PC-3 (cell line): Measurements from ENCODE around the gene TEDDM1. TPM values are rescaled to one million over a fixed set of nuclear protein-coding genes. Genes with fewer than 3 reads are reported as not detected.

ENCODE experiments used
- ATAC-seq: fragments of 200-7000 bp; cut with Tn5 transposase; 2 replicates; pipeline ENCODE4 v1.9.1; 2020; ENCODE audit warnings: mild to moderate bottlenecking, moderate library complexity
- BruUV-seq: library from RNA; stranded (reverse); fragments of 400-500 nt; replicated peaks from 2 replicates; lab custom pipeline; 2021; lab: Mats Ljungman, UMichigan
- CTCF ChIA-PET: fragments of 300-600 bp; sonication (Branson Sonifier 250); formaldehyde crosslinking; loops from one replicate; lab custom pipeline; 2022; ENCODE audit warnings: antibody characterized with exemption; lab: Charles Lee
- POLR2A ChIA-PET: fragments of 300-600 bp; sonication (Branson Sonifier 250); formaldehyde crosslinking; loops from one replicate; lab custom pipeline; 2022; ENCODE audit warnings: antibody characterized with exemption; ENCODE audit not compliant: unreplicated experiment; lab: Charles Lee
- DNase-seq: peaks from one replicate; pipeline ENCODE4 v3.0.0-alpha.2; 2015
- H2AFZ ChIP-seq: fragments of 300-600 bp; sonication (generic); 2 replicates; pipeline ENCODE4 v1.6.0; 2016; ENCODE audit warnings: antibody characterized with exemption, low read length
- H3F3A ChIP-seq: fragments of 300-600 bp; sonication (generic); one replicate; pipeline ENCODE4 v1.6.0; 2017; ENCODE audit warnings: antibody characterized with exemption, low read length, control low read depth, mild to moderate bottlenecking; ENCODE audit not compliant: unreplicated experiment
- H3K27ac ChIP-seq: fragments of 300-600 bp; sonication (generic); 2 replicates; pipeline ENCODE4 v1.5.1; 2016; ENCODE audit warnings: mild to moderate bottlenecking, low read length
- H3K27me3 ChIP-seq: fragments of 300-600 bp; sonication (generic); 2 replicates; pipeline ENCODE4 v1.6.1; 2016; ENCODE audit warnings: low read length, mixed read lengths
- H3K36me3 ChIP-seq: fragments of 300-600 bp; sonication (generic); 2 replicates; pipeline ENCODE4 v1.6.1; 2016; ENCODE audit warnings: low read depth, mixed run types, low read length, mixed read lengths
- H3K4me1 ChIP-seq: fragments of 300-600 bp; sonication (generic); 2 replicates; pipeline ENCODE4 v1.5.1; 2016; ENCODE audit warnings: low read length; ENCODE audit not compliant: insufficient read depth
- H3K4me2 ChIP-seq: fragments of 300-600 bp; sonication (generic); 2 replicates; pipeline ENCODE4 v1.6.0; 2016; ENCODE audit warnings: low read length
- H3K4me3 ChIP-seq: fragments of 300-600 bp; sonication (generic); 2 replicates; pipeline ENCODE4 v1.5.1; 2016; ENCODE audit warnings: mild to moderate bottlenecking, low read length, mixed read lengths
- H3K79me2 ChIP-seq: fragments of 300-600 bp; sonication (generic); 2 replicates; pipeline ENCODE4 v1.6.1; 2017; ENCODE audit warnings: low read length, mixed read lengths
- H3K9ac ChIP-seq: fragments of 300-600 bp; sonication (generic); 2 replicates; pipeline ENCODE4 v1.6.0; 2016; ENCODE audit warnings: mild to moderate bottlenecking, low read length
- H3K9me2 ChIP-seq: fragments of 300-600 bp; sonication (generic); replicated peaks from 2 replicates; pipeline ENCODE4 v1.6.1; 2016; ENCODE audit warnings: mixed run types, low read length, mixed read lengths
- H3K9me3 ChIP-seq: fragments of 300-600 bp; sonication (generic); 2 replicates; pipeline ENCODE4 v1.6.1; 2016; ENCODE audit warnings: low read length, mixed read lengths
- H4K20me1 ChIP-seq: fragments of 300-600 bp; sonication (generic); 2 replicates; pipeline ENCODE4 v1.6.1; 2016; ENCODE audit warnings: low read length, mixed read lengths
- CTCF ChIP-seq: fragments of 300-600 bp; sonication (generic); conservative IDR thresholded peaks from 2 replicates; pipeline ENCODE4 v1.5.1; 2017; ENCODE audit warnings: antibody characterized with exemption, low read depth, mild to moderate bottlenecking, low read length
- EZH2 ChIP-seq: fragments of 300-600 bp; sonication (generic); IDR thresholded peaks from one replicate; pipeline ENCODE4 v1.6.1; 2017; ENCODE audit warnings: antibody characterized with exemption, mild to moderate bottlenecking, low read length; ENCODE audit not compliant: unreplicated experiment
- EZH2phosphoT487 ChIP-seq: fragments of 300-600 bp; sonication (generic); IDR thresholded peaks from 2 replicates; pipeline ENCODE4 v1.6.1; 2018; ENCODE audit warnings: mild to moderate bottlenecking, antibody characterized with exemption, low read length, borderline replicate concordance
- intact Hi-C: fragments of 100-400 bp; cut with micrococcal nuclease; formaldehyde crosslinking; loops from 2 replicates; pipeline ENCODE4 v1.9.0; 2023
- total RNA-seq: library from RNA; depleted of rRNA; stranded (reverse); fragments of >200 nt; gene quantifications from 2 replicates; pipeline ENCODE4 v1.2.3, GENCODE V29; 2014

Gene TEDDM1
- total RNA-seq, 1 experiment from 2014 or later, result not detected

GRCh38 chr1:182405578-182405977, 5.1 kb upstream of the TEDDM1 start:
- POLR2A ChIA-PET, result no interaction called here
- no peaks in the 10 kb centered on the region for H3F3A ChIP-seq
- H4K20me1 ChIP-seq, result no peaks in the 10 kb centered on the region
- DNase-seq, result no peak
- no peak for ATAC-seq
- intact Hi-C loops, result no loop called here
- H2AFZ ChIP-seq, result no peak overlapping the region
- no peaks in the 10 kb centered on the region for H3K9me3 ChIP-seq
- TF ChIP-seq EZH2phosphoT487, result no peak
- TF ChIP-seq EZH2, result no peak
- TF ChIP-seq CTCF, result no peak
- no peak overlapping the region for H3K4me3 ChIP-seq
- BruUV-seq, result no TSS peak
- CTCF ChIA-PET, result no interaction called here
- H3K27me3 ChIP-seq, result no peaks in the 10 kb centered on the region
- no peak overlapping the region for H3K4me2 ChIP-seq
- H3K27ac ChIP-seq, result no peak overlapping the region
- no peaks in the 10 kb centered on the region for H3K4me1 ChIP-seq
- H3K9ac ChIP-seq, result no peak overlapping the region
- no peaks in the 10 kb centered on the region for H3K79me2 ChIP-seq
- H3K9me2 ChIP-seq, result no peaks in the 10 kb centered on the region
- no peaks in the 10 kb centered on the region for H3K36me3 ChIP-seq

GRCh38 chr1:182404781-182405180, 4.3 kb upstream of the TEDDM1 start:
- DNase-seq (no peak), ATAC-seq (no peak)
- H3K36me3 ChIP-seq, result no peaks in the 10 kb centered on the region
- H3K4me2 ChIP-seq, result no peak overlapping the region
- H2AFZ ChIP-seq, result no peak overlapping the region
- no peaks in the 10 kb centered on the region for H3K9me2 ChIP-seq
- ChIA-PET CTCF (no interaction called here), POLR2A (no interaction called here)
- BruUV-seq, result no TSS peak
- no peaks in the 10 kb centered on the region for H3K4me1 ChIP-seq
- TF ChIP-seq EZH2phosphoT487 (no peak), CTCF (no peak), EZH2 (no peak)
- H3K79me2 ChIP-seq, result no peaks in the 10 kb centered on the region
- no peaks in the 10 kb centered on the region for H4K20me1 ChIP-seq
- intact Hi-C loops, result no loop called here
- no peaks in the 10 kb centered on the region for H3F3A ChIP-seq
- H3K27ac ChIP-seq, result no peak overlapping the region
- H3K9me3 ChIP-seq, result no peaks in the 10 kb centered on the region
- no peak overlapping the region for H3K9ac ChIP-seq
- H3K4me3 ChIP-seq, result no peak overlapping the region
- H3K27me3 ChIP-seq, result no peaks in the 10 kb centered on the region

DNA sequence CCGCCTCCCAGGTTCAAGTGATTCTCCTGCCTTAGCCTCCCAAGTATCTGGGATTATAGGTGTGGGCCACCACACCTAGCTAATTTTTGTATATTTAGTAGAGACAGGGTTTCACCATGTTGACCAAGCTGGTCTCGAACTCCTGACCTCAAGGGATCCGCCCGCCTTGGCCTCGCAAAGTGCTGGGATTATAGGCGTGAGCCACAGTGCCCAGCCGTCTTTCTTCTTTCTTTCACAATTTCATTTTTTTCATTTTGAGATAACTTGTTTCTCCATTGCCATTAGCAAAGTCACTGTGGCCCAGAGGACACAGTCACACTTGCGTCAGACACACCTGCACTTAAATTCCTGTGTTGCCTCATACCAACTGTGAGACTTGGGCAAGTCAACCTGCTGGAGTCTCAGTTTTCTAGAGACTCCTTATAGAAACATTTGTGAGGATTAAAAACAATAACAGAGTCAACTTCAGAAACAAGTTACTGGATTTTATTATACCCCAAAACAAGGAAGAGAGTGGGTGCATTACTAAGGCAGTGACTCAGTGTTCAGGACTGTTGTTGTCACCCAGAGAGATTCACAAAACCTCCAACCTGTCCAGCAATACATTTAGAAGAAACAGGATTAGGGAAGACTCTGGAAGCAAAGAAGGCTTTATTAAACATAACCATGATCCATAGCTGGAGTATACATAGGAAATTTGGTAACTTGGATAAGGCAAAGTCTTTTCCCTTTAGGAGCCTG, 2.6 kb downstream of the TEDDM1 start:
- H4K20me1 ChIP-seq, result no peaks in the 10 kb centered on the region
- peak; percentile 51 for DNase-seq
- no peaks in the 10 kb centered on the region for H3K9me3 ChIP-seq
- H2AFZ ChIP-seq, result no peak overlapping the region
- no peak for TF ChIP-seq EZH2
- H3K4me1 ChIP-seq, result peaks cover 17% of the 10 kb centered on the region
- no TSS peak for BruUV-seq
- H3K27ac ChIP-seq, result peak overlapping the region; percentile 34
- CTCF ChIA-PET, result no interaction called here
- H3K9ac ChIP-seq, result no peak overlapping the region
- ATAC-seq, result peak; percentile 29; the same call in 1 of the 2 replicates
- H3K27me3 ChIP-seq, result no peaks in the 10 kb centered on the region
- H3K4me2 ChIP-seq, result peak overlapping the region; percentile 22
- intact Hi-C loops, result loop anchor here (2.0 kb wide), 1 partner anchor 77 kb away; no protein-coding TSS in a partner anchor
- no peaks in the 10 kb centered on the region for H3K9me2 ChIP-seq
- no peaks in the 10 kb centered on the region for H3K79me2 ChIP-seq
- POLR2A ChIA-PET, result no interaction called here
- H3K36me3 ChIP-seq, result no peaks in the 10 kb centered on the region
- H3F3A ChIP-seq, result no peaks in the 10 kb centered on the region
- H3K4me3 ChIP-seq, result no peak overlapping the region
